Measurements from ENCODE around the gene GFRA1. TPM values are rescaled to one million over a fixed set of nuclear protein-coding genes. Genes with fewer than 3 reads are reported as not detected.
"Not testable (repeated sequence)": the region's sequence is repeated elsewhere in the genome, so short reads cannot be mapped to it uniquely, and the experiment has no call there.

The GFRA1 gene
- total RNA-seq, 1 donor = not detected

- no peaks in the 10 kb centered on the region for H3K27me3 ChIP-seq (ENCODE audit: insufficient read depth, low read length)
- H3K9me3 ChIP-seq (ENCODE audit: low read depth, low read length) = no peaks in the 10 kb centered on the region
- no peak overlapping the region for H3K4me3 ChIP-seq (ENCODE audit: low read length)
- H3K4me1 ChIP-seq (ENCODE audit: insufficient read depth, low read length) = no peaks in the 10 kb centered on the region
Measured at GRCh38 chr10:116063107-116063506, 209.9 kb downstream of the GFRA1 start.

- Histone ChIP-seq H3K4me3 (ENCODE audit: low read length) (no peak overlapping the region), H3K4me1 (ENCODE audit: insufficient read depth, low read length) (no peaks in the 10 kb centered on the region), H3K9me3 (ENCODE audit: low read depth, low read length) (no peaks in the 10 kb centered on the region), H3K27me3 (ENCODE audit: insufficient read depth, low read length) (no peaks in the 10 kb centered on the region)
Measured at GRCh38 chr10:116060864-116061263, 212.1 kb downstream of the GFRA1 start.

GRCh38 chr10:116059320-116059719 lies 213.7 kb downstream of the GFRA1 start:
- no peaks in the 10 kb centered on the region for H3K27me3 ChIP-seq (ENCODE audit: insufficient read depth, low read length)
- H3K4me3 ChIP-seq (ENCODE audit: low read length) = no peak overlapping the region
- no peaks in the 10 kb centered on the region for H3K4me1 ChIP-seq (ENCODE audit: insufficient read depth, low read length)
- no peaks in the 10 kb centered on the region for H3K9me3 ChIP-seq (ENCODE audit: low read depth, low read length)

GRCh38 chr10:116056445-116057293 lies 216.3 kb downstream of the GFRA1 start:
- Histone ChIP-seq H3K4me3 (ENCODE audit: low read length) (no peak overlapping the region), H3K4me1 (ENCODE audit: insufficient read depth, low read length) (no peaks in the 10 kb centered on the region), H3K27me3 (ENCODE audit: insufficient read depth, low read length) (no peaks in the 10 kb centered on the region), H3K9me3 (ENCODE audit: low read depth, low read length) (no peaks in the 10 kb centered on the region)

GRCh38 chr10:116055917-116056252 lies 217.1 kb downstream of the GFRA1 start:
- H3K4me1 ChIP-seq (ENCODE audit: insufficient read depth, low read length) = no peaks in the 10 kb centered on the region

GRCh38 chr10:116055252-116055916 lies 217.6 kb downstream of the GFRA1 start:
- Histone ChIP-seq H3K4me3 (ENCODE audit: low read length) (no peak overlapping the region), H3K9me3 (ENCODE audit: low read depth, low read length) (no peaks in the 10 kb centered on the region), H3K27me3 (ENCODE audit: insufficient read depth, low read length) (no peaks in the 10 kb centered on the region)

More at GRCh38 chr10:116055917-116056252, 217.1 kb downstream of the GFRA1 start:
- no peaks in the 10 kb centered on the region for H3K27me3 ChIP-seq (ENCODE audit: insufficient read depth, low read length)
- no peaks in the 10 kb centered on the region for H3K9me3 ChIP-seq (ENCODE audit: low read depth, low read length)
- no peak overlapping the region for H3K4me3 ChIP-seq (ENCODE audit: low read length)

GRCh38 chr10:116053910-116054309 lies 219.1 kb downstream of the GFRA1 start:
- Histone ChIP-seq H3K4me3 (ENCODE audit: low read length) (no peak overlapping the region), H3K9me3 (ENCODE audit: low read depth, low read length) (no peaks in the 10 kb centered on the region), H3K27me3 (ENCODE audit: insufficient read depth, low read length) (no peaks in the 10 kb centered on the region), H3K4me1 (ENCODE audit: insufficient read depth, low read length) (no peaks in the 10 kb centered on the region)

More at GRCh38 chr10:116055252-116055916, 217.6 kb downstream of the GFRA1 start:
- H3K4me1 ChIP-seq (ENCODE audit: insufficient read depth, low read length) = no peaks in the 10 kb centered on the region

- H3K4me3 ChIP-seq (ENCODE audit: low read length); H3K4me1 ChIP-seq (ENCODE audit: insufficient read depth, low read length); H3K27me3 ChIP-seq (ENCODE audit: insufficient read depth, low read length); H3K9me3 ChIP-seq (ENCODE audit: low read depth, low read length): not testable (repeated sequence)
Measured at GRCh38 chr10:116053009-116053730, 219.8 kb downstream of the GFRA1 start.

GRCh38 chr10:116052522-116052921 lies 220.5 kb downstream of the GFRA1 start:
- H3K4me1 ChIP-seq (ENCODE audit: insufficient read depth, low read length); H3K9me3 ChIP-seq (ENCODE audit: low read depth, low read length); H3K4me3 ChIP-seq (ENCODE audit: low read length); H3K27me3 ChIP-seq (ENCODE audit: insufficient read depth, low read length): not testable (repeated sequence)

- no peaks in the 10 kb centered on the region for H3K27me3 ChIP-seq (ENCODE audit: insufficient read depth, low read length)
- H3K4me3 ChIP-seq (ENCODE audit: low read length) = no peak overlapping the region
- H3K9me3 ChIP-seq (ENCODE audit: low read depth, low read length) = no peaks in the 10 kb centered on the region
- H3K4me1 ChIP-seq (ENCODE audit: insufficient read depth, low read length) = no peaks in the 10 kb centered on the region
Measured at GRCh38 chr10:116049974-116050304, 223.1 kb downstream of the GFRA1 start.

- H3K4me1 ChIP-seq (ENCODE audit: insufficient read depth, low read length) = no peaks in the 10 kb centered on the region
- no peaks in the 10 kb centered on the region for H3K27me3 ChIP-seq (ENCODE audit: insufficient read depth, low read length)
- no peaks in the 10 kb centered on the region for H3K9me3 ChIP-seq (ENCODE audit: low read depth, low read length)
- no peak overlapping the region for H3K4me3 ChIP-seq (ENCODE audit: low read length)
Measured at GRCh38 chr10:116049158-116049973, 223.6 kb downstream of the GFRA1 start.

GRCh38 chr10:116045366-116046356 lies 227.3 kb downstream of the GFRA1 start:
- no peaks in the 10 kb centered on the region for H3K9me3 ChIP-seq (ENCODE audit: low read depth, low read length)
- no peaks in the 10 kb centered on the region for H3K4me1 ChIP-seq (ENCODE audit: insufficient read depth, low read length)
- no peak overlapping the region for H3K4me3 ChIP-seq (ENCODE audit: low read length)
- no peaks in the 10 kb centered on the region for H3K27me3 ChIP-seq (ENCODE audit: insufficient read depth, low read length)

GRCh38 chr10:116044801-116045248 lies 228.2 kb downstream of the GFRA1 start:
- H3K9me3 ChIP-seq (ENCODE audit: low read depth, low read length) = no peaks in the 10 kb centered on the region
- no peak overlapping the region for H3K4me3 ChIP-seq (ENCODE audit: low read length)
- no peaks in the 10 kb centered on the region for H3K4me1 ChIP-seq (ENCODE audit: insufficient read depth, low read length)
- no peaks in the 10 kb centered on the region for H3K27me3 ChIP-seq (ENCODE audit: insufficient read depth, low read length)

GRCh38 chr10:116043861-116044260 lies 229.1 kb downstream of the GFRA1 start:
- Histone ChIP-seq H3K4me1 (ENCODE audit: insufficient read depth, low read length) (no peaks in the 10 kb centered on the region), H3K4me3 (ENCODE audit: low read length) (no peak overlapping the region), H3K9me3 (ENCODE audit: low read depth, low read length) (no peaks in the 10 kb centered on the region), H3K27me3 (ENCODE audit: insufficient read depth, low read length) (no peaks in the 10 kb centered on the region)
